AG10803 (cell line): ENCODE measurements around the gene ADARB1.

Experiments
- DNase-seq: peaks from one replicate; pipeline ENCODE4 v3.0.0; 2010; ENCODE audit warnings: low read depth
- H3K4me3 ChIP-seq: 2 replicates; pipeline ENCODE4 v1.5.1; 2011; ENCODE audit warnings: mild to moderate bottlenecking, low read length, control low read depth
- CTCF ChIP-seq: conservative IDR thresholded peaks from 2 replicates; pipeline ENCODE4 v1.5.1; 2011; ENCODE audit warnings: mild to moderate bottlenecking, low read length, control low read depth, inconsistent platforms

ADARB1 gene

DNA sequence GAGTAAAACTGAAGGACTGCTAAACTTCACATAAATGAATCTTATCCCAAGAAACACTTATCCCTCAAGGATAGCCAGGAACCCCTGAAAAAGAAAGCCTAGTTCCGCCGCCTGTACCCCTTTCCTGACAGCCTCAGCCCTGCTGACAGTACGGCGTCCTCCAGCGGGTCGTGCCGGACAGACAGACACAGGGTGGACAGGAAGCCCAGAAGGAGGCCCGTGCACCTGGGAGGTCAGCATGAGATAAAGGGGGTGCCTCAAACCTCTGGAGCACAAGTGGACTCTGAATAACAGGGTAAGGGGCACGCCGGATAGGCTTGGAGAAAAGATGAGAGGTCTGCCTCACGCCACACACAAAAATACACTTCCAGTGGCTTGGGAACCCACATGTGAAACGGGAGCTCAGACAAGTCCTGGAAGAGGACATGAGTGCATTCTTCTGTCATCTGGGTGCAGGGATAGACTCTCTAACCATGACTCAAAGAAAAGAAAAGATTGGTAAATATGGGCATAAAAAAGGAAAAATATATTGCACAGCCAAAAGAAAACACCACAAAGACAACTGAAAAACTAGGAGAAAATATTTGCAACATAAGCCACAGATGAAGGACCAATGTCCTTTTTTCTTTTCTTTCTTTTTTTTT, 17.3 kb upstream of the ADARB1 start:
- TF ChIP-seq CTCF, result no peak
- peak; percentile 78 for DNase-seq
- H3K4me3 ChIP-seq, result no peak overlapping the region

DNA sequence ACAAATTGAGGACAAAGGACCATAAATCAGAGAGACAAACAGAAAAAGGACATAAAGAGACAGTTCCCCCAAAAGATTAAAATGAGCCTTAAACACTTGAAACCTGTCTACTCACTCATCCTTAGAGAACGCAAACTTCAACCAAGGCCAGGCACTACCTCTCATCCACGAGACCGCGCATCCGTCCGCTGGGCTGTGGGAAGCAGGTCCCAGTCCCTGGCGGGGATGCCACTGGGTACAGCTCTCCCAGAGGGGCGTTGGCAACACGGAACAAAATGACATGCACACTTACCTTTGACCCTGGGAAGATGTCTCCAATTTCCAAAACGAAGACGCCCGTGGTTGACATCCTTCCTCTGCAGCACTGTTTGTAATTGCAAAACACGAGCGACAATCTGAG, 16.5 kb upstream of the ADARB1 start:
- no peak for TF ChIP-seq CTCF
- DNase-seq, result no peak
- H3K4me3 ChIP-seq, result no peak overlapping the region

DNA sequence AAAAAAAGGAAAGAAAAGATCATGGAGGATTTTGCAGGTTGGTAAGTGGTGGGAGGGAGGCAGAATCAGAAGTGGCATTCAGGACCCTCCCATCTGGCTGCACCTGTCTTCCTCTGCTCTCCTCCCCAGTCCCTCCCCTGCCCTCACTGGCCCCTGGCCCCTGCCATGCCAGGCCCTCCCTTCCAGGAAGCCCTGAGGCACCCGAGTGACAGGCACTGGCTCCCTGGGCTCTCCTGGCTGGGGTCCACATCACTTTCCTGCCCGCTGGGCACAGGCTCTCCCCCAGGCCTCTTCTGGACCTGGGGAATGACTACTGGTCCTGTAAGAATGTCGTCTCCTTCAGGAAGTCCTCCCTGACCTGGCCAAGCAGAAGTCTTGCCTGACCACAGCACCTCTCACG, 15.3 kb upstream of the ADARB1 start:
- H3K4me3 ChIP-seq, result no peak overlapping the region
- TF ChIP-seq CTCF, result no peak
- no peak for DNase-seq

DNA sequence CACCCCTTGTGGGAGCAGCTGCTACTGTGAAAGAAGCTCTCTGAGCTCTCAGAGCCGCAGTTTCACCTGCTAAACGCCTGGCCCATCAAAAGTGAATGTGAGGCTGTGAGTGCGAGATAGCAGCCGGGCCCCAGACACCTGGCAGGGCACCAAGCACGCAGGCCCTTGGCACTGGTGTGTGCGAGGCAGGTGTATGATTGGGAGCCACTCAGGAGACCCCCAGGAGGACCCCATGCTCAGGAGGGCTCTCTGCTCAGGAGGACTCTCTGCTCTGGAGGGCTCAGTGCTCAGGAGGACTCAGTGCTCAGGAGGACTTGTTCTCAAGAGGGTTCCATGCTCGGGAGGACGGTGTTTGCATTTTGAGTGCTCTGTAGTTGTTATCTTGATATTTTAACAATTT, 14.3 kb upstream of the ADARB1 start:
- H3K4me3 ChIP-seq, result no peak overlapping the region

DNA sequence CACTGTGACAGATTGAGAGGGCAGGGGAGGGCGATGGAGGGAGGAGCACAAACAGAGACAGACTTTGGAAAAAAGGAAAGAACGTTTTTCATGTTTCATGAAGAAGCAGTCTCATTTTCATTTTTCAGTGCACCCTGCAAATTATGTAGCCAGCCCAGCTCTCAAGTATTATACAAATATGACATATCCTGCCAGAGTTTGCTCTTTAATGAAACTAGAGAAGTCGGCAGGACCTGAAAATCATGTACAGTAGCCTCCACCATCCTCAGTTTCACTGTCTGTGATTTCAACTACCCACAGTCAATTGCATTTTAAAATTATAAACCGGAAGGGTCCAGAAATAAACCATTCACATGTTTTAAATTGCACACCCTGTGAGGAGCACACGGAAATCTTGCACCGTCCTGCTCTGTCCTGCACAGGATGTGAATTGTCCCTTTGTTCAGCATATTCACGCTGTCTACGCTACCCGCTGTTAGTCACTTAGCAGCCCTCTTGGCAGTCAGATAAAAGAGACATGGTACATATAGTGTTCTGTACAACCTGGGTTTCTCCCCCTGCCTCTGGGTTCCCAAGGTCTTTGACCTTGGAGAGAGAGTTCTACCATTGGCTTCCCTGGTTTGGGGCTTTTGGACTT, 13.6 kb upstream of the ADARB1 start:
- H3K4me3 ChIP-seq, result no peak overlapping the region
- DNase-seq, result no peak
- TF ChIP-seq CTCF, result no peak

More for the DNA sequence above, 14.3 kb upstream of the ADARB1 start:
- DNase-seq, result no peak
- TF ChIP-seq CTCF, result no peak

DNA sequence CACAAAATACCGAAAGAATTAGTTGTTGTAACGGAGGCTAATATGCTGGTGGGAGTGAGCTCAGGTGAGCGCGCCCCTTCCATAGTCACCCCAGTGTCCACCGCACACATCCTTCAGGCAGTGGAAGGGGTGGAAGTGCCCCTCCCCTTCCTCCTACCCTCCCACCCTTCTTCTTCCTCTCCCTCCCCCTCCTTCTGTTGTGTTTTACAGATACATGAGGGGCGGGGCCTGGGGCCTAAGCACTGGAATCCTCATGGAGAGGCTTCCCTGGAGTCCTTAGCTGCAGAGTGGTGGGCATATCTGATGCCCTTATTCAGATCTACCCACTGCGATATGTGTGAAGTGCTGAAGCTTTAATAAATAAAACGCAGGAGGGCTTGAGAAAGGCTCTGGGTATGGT, 10.3 kb upstream of the ADARB1 start:
- no peak for DNase-seq
- H3K4me3 ChIP-seq, result no peak overlapping the region
- TF ChIP-seq CTCF, result no peak
